Vagina (tissue), 2 donors: ENCODE results near the gene UBE2G1. TPM values are rescaled to one million over a fixed set of nuclear protein-coding genes. Genes with fewer than 3 reads are reported as not detected.
"Not testable (repeated sequence)": the region's sequence is repeated elsewhere in the genome, so short reads cannot be mapped to it uniquely, and the experiment has no call there.

Source experiments
- DNase-seq, 2 donors: peaks; one replicate each; pipeline ENCODE4 v3.0.0-alpha.2; 2017; ENCODE audit errors: extremely low spot score in 2 of 2
- H3K27ac ChIP-seq: fragments of 200-600 bp; sonication (generic); one replicate; pipeline ENCODE4 v1.5.1; 2019
- H3K27me3 ChIP-seq: fragments of 200-600 bp; sonication (generic); one replicate; pipeline ENCODE4 v1.5.1; 2019
- H3K36me3 ChIP-seq, 2 donors: fragments of 200-600 bp; sonication (generic); one replicate each; pipeline ENCODE4 v1.5.1; 2017 to 2019
- H3K4me1 ChIP-seq: fragments of 200-600 bp; sonication (generic); one replicate; pipeline ENCODE4 v1.5.1; 2019
- H3K4me3 ChIP-seq, 2 donors: fragments of 200-600 bp; sonication (generic); 1 replicate in 1 of 2; 2 replicates in 1 of 2; pipeline ENCODE4 v1.5.1; 2016 to 2019
- H3K9me3 ChIP-seq: fragments of 200-600 bp; sonication (generic); one replicate; pipeline ENCODE4 v1.5.1; 2019
- CTCF ChIP-seq, 3 experiments: fragments of 450-650 bp in 2 of 3; fragments of 200-600 bp in 1 of 3; sonication (generic) in 1 of 3; IDR thresholded peaks; one replicate each; pipeline ENCODE4 v1.5.1; 2017 to 2019; ENCODE audit warnings: antibody characterized with exemption in 3 of 3, mild to moderate bottlenecking in 2 of 3, moderate library complexity in 2 of 3
- POLR2A ChIP-seq, 2 donors: fragments of 450-650 bp; IDR thresholded peaks; one replicate each; pipeline ENCODE4 v1.6.1; 2017; ENCODE audit warnings: antibody characterized with exemption in 2 of 2, mild to moderate bottlenecking in 2 of 2, moderate library complexity in 2 of 2
- POLR2AphosphoS5 ChIP-seq, 2 donors: sonication (generic); formaldehyde crosslinking; IDR thresholded peaks; one replicate each; pipeline ENCODE4 v1.9.0; 2017; ENCODE audit warnings: antibody characterized with exemption in 2 of 2, mild to moderate bottlenecking in 2 of 2, low read depth in 1 of 2; ENCODE audit not compliant: insufficient read depth in 1 of 2
- intact Hi-C: fragments of 100-400 bp; cut with DNase I; formaldehyde crosslinking; loops from one replicate; pipeline ENCODE4 v1.15.1; 2023
- total RNA-seq: library from RNA; depleted of rRNA; stranded (reverse); fragments of >200 nt; gene quantifications from one replicate; pipeline ENCODE4 v1.2.3, GENCODE V29; 2016

Gene UBE2G1
- total RNA-seq, 1 donor from 2014 or later: 45.4 TPM

- H3K36me3 ChIP-seq: no peaks in the 10 kb centered on the region
- H3K27ac ChIP-seq: no peak overlapping the region
- intact Hi-C loops: no loop called here
- H3K4me1 ChIP-seq: peaks cover 9% of the 10 kb centered on the region
- H3K27me3 ChIP-seq: no peaks in the 10 kb centered on the region
- TF ChIP-seq POLR2AphosphoS5 (IDR thresholded peaks at IDR 0.05; ENCODE audit: insufficient read depth in 1 of 2, low read depth in 1 of 2) (no peak), CTCF (IDR thresholded peaks at IDR 0.05) (no peak), POLR2A (IDR thresholded peaks at IDR 0.05) (no peak)
- H3K9me3 ChIP-seq: no peaks in the 10 kb centered on the region
- H3K4me3 ChIP-seq: no peak overlapping the region
- DNase-seq: no peak
These were observed 109.5 kb downstream of the UBE2G1 start for GRCh38 chr17:4256952-4257351.

GRCh38 chr17:4255271-4255670 is 111.2 kb downstream of the UBE2G1 start:
- H3K27me3 ChIP-seq, H3K9me3 ChIP-seq, DNase-seq: not testable (repeated sequence)

GRCh38 chr17:4250887-4251286 is 115.6 kb downstream of the UBE2G1 start:
- TF ChIP-seq POLR2A (IDR thresholded peaks at IDR 0.05): no peak
- no peak for TF ChIP-seq CTCF (IDR thresholded peaks at IDR 0.05)
- no peak for TF ChIP-seq POLR2AphosphoS5 (IDR thresholded peaks at IDR 0.05; ENCODE audit: insufficient read depth in 1 of 2, low read depth in 1 of 2)
- intact Hi-C loops: no loop called here
- peaks cover 26% of the 10 kb centered on the region for H3K4me1 ChIP-seq

More at GRCh38 chr17:4255271-4255670, 111.2 kb downstream of the UBE2G1 start:
- H3K27ac ChIP-seq, intact Hi-C loops, H3K4me3 ChIP-seq, H3K36me3 ChIP-seq, H3K4me1 ChIP-seq: not testable (repeated sequence)

GRCh38 chr17:4249452-4250029 is 116.9 kb downstream of the UBE2G1 start:
- Histone ChIP-seq H3K4me3 (no peak overlapping the region), H3K9me3 (no peaks in the 10 kb centered on the region), H3K27me3 (no peaks in the 10 kb centered on the region), H3K36me3 (no peaks in the 10 kb centered on the region), H3K27ac (no peak overlapping the region), H3K4me1 (peaks cover 26% of the 10 kb centered on the region)
- intact Hi-C loops: no loop called here
- DNase-seq: no peak
- TF ChIP-seq POLR2A (IDR thresholded peaks at IDR 0.05): no peak
- TF ChIP-seq CTCF (IDR thresholded peaks at IDR 0.05): peak in 1 of 3 experiments; percentile 13

More at GRCh38 chr17:4250887-4251286, 115.6 kb downstream of the UBE2G1 start:
- Histone ChIP-seq H3K27me3 (no peaks in the 10 kb centered on the region), H3K4me3 (no peak overlapping the region), H3K27ac (no peak overlapping the region), H3K9me3 (no peaks in the 10 kb centered on the region), H3K36me3 (no peaks in the 10 kb centered on the region)
- no peak for DNase-seq

- Histone ChIP-seq H3K9me3 (no peaks in the 10 kb centered on the region), H3K4me3 (no peak overlapping the region), H3K27ac (peak overlapping the region; percentile 58), H3K27me3 (no peaks in the 10 kb centered on the region), H3K36me3 (no peaks in the 10 kb centered on the region), H3K4me1 (peaks cover 26% of the 10 kb centered on the region)
- no peak for DNase-seq
- no peak for TF ChIP-seq POLR2A (IDR thresholded peaks at IDR 0.05)
- TF ChIP-seq CTCF (IDR thresholded peaks at IDR 0.05): no peak
- no peak for TF ChIP-seq POLR2AphosphoS5 (IDR thresholded peaks at IDR 0.05; ENCODE audit: insufficient read depth in 1 of 2, low read depth in 1 of 2)
- intact Hi-C loops: no loop called here
These were observed 117.8 kb downstream of the UBE2G1 start for GRCh38 chr17:4248504-4249277.
